Left renal cortex interstitium (tissue), 4 donors: ENCODE results near the gene KRTAP21-3. TPM values are rescaled to one million over a fixed set of nuclear protein-coding genes. Genes with fewer than 3 reads are reported as not detected.
"Not testable (repeated sequence)": the region's sequence is repeated elsewhere in the genome, so short reads cannot be mapped to it uniquely, and the experiment has no call there.

Experiments
- DNase-seq, 4 donors: peaks; one replicate each; pipeline ENCODE4 v3.0.0-alpha.2; 2013; ENCODE audit warnings: low read depth in 4 of 4, low spot score in 2 of 4, missing footprints in 1 of 4
- polyA plus RNA-seq, 4 donors: library from polyadenylated mRNA; unstranded; fragments of 120-200 nt; gene quantifications; one replicate each; pipeline ENCODE4 v1.2.1, GENCODE V29; 2013; ENCODE audit not compliant: insufficient read length in 4 of 4

KRTAP21-3 gene
- not detected for polyA plus RNA-seq

- DNase-seq, result no peak
Observed at GRCh38 chr21:30718239-30718909, at the start of gene KRTAP21-3. TSS of gene KRTAP21-3 (minus strand) at chr21:30718777. CDS start at chr21:30718759, 18 bp downstream.

GRCh38 chr21:30760776-30761175 lies 42.2 kb upstream of the KRTAP21-3 start:
- no peak for DNase-seq

GRCh38 chr21:30758306-30758705 lies 39.7 kb upstream of the KRTAP21-3 start:
- no peak for DNase-seq

GRCh38 chr21:30755328-30755727 lies 36.8 kb upstream of the KRTAP21-3 start, which contains the start of gene KRTAP21-1:
TSS of gene KRTAP21-1 (minus strand) at chr21:30755428. CDS start at chr21:30755378, 50 bp downstream.
- DNase-seq, result not testable (repeated sequence)

- DNase-seq, result no peak
Observed at GRCh38 chr21:30747159-30747558, 28.6 kb upstream of the KRTAP21-3 start, which contains the start of gene KRTAP21-2. TSS of gene KRTAP21-2 (minus strand) at chr21:30747259. CDS start at chr21:30747202, 57 bp downstream.

- DNase-seq, result no peak
Observed at GRCh38 chr21:30740462-30740861, 21.9 kb upstream of the KRTAP21-3 start.

- no peak for DNase-seq
Observed at GRCh38 chr21:30733026-30733425, 14.4 kb upstream of the KRTAP21-3 start.

GRCh38 chr21:30726726-30727125 lies 8.1 kb upstream of the KRTAP21-3 start:
- DNase-seq, result no peak

- no peak for DNase-seq
Observed at GRCh38 chr21:30719401-30719800, 824 bp upstream of the KRTAP21-3 start.

GRCh38 chr21:30717105-30717504 lies 1.5 kb downstream of the KRTAP21-3 start:
- no peak for DNase-seq

GRCh38 chr21:30714946-30715345 lies 3.6 kb downstream of the KRTAP21-3 start:
- no peak for DNase-seq

GRCh38 chr21:30714456-30714855 lies 4.1 kb downstream of the KRTAP21-3 start:
- no peak for DNase-seq

- no peak for DNase-seq
Observed at GRCh38 chr21:30713766-30714165, 4.8 kb downstream of the KRTAP21-3 start.

GRCh38 chr21:30710499-30710898 lies 8.1 kb downstream of the KRTAP21-3 start:
- DNase-seq, result no peak

GRCh38 chr21:30707409-30707808 lies 11.2 kb downstream of the KRTAP21-3 start:
- DNase-seq, result no peak

GRCh38 chr21:30695956-30696355 lies 22.6 kb downstream of the KRTAP21-3 start:
- DNase-seq, result peak in 2 of 4 donors; percentile 5 to 62

GRCh38 chr21:30689822-30690221 lies 28.8 kb downstream of the KRTAP21-3 start:
- no peak for DNase-seq

GRCh38 chr21:30684506-30684905 lies 34.1 kb downstream of the KRTAP21-3 start:
- DNase-seq, result no peak

- DNase-seq, result no peak
Observed at GRCh38 chr21:30680586-30680985, 38.0 kb downstream of the KRTAP21-3 start.

GRCh38 chr21:30676737-30677136 lies 41.8 kb downstream of the KRTAP21-3 start:
- DNase-seq, result no peak

- no peak for DNase-seq
Observed at GRCh38 chr21:30674312-30674711, 44.3 kb downstream of the KRTAP21-3 start.

GRCh38 chr21:30672985-30673650 lies 45.5 kb downstream of the KRTAP21-3 start:
- DNase-seq, result no peak
